SK-N-MC (cell line): Measurements from ENCODE around the gene CENPN.

Experiments used
- EZH2 ChIP-seq: fragments of 200-600 bp; sonication (generic); IDR thresholded peaks from one replicate; pipeline ENCODE4 v1.6.1; 2017; ENCODE audit warnings: antibody characterized with exemption
- POLR2AphosphoS5 ChIP-seq: IDR thresholded peaks from 2 replicates; pipeline ENCODE4 v1.6.1; 2012; ENCODE audit warnings: mild to moderate bottlenecking, low read depth, low read length, borderline replicate concordance

GRCh38 chr16:80993307-80993706, 13.7 kb upstream of the CENPN start:
- no peak for TF ChIP-seq POLR2AphosphoS5
- no peak for TF ChIP-seq EZH2
